Osteoblast (primary cell): ENCODE measurements around the gene GRID1. TPM values are rescaled to one million over a fixed set of nuclear protein-coding genes. Genes with fewer than 3 reads are reported as not detected.

ENCODE experiments used
- DNase-seq: peaks from one replicate; pipeline ENCODE4 v3.0.0; 2011; ENCODE audit warnings: low spot score, mixed read lengths; ENCODE audit not compliant: insufficient read length; ENCODE audit errors: missing footprints
- H2AFZ ChIP-seq: 2 replicates; pipeline ENCODE4 v1.6.0; 2011; ENCODE audit warnings: mild to moderate bottlenecking, low read length
- H3K27ac ChIP-seq: 2 replicates; pipeline ENCODE4 v1.5.1; 2011; ENCODE audit warnings: mild to moderate bottlenecking, low read depth, low read length, moderate library complexity
- H3K27me3 ChIP-seq: 2 replicates; pipeline ENCODE4 v1.6.0; 2012; ENCODE audit warnings: mild to moderate bottlenecking, control low read depth, inconsistent platforms, low read length, moderate library complexity; ENCODE audit not compliant: insufficient read depth
- H3K36me3 ChIP-seq: 2 replicates; pipeline ENCODE4 v1.5.1; 2011; ENCODE audit warnings: mild to moderate bottlenecking, low read length, control low read depth, moderate library complexity; ENCODE audit not compliant: insufficient read depth
- H3K4me1 ChIP-seq: 2 replicates; pipeline ENCODE4 v1.5.1; 2011; ENCODE audit warnings: mild to moderate bottlenecking, low read length, control low read depth, moderate library complexity; ENCODE audit not compliant: insufficient read depth
- H3K4me2 ChIP-seq: 2 replicates; pipeline ENCODE4 v1.6.0; 2011; ENCODE audit warnings: mild to moderate bottlenecking, low read length; ENCODE audit not compliant: insufficient read depth
- H3K4me3 ChIP-seq: fragments of 200-600 bp; sonication (generic); 3 replicates; pipeline ENCODE4 v1.5.1; 2012; ENCODE audit warnings: mild to moderate bottlenecking, low read length, inconsistent platforms; ENCODE audit not compliant: insufficient read depth
- H3K79me2 ChIP-seq: 2 replicates; pipeline ENCODE4 v1.6.0; 2012; ENCODE audit warnings: mild to moderate bottlenecking, low read length, control low read depth, inconsistent platforms; ENCODE audit not compliant: insufficient read depth
- H3K9me3 ChIP-seq: 2 replicates; pipeline ENCODE4 v1.5.1; 2011; ENCODE audit warnings: low read depth, low read length, control low read depth
- H4K20me1 ChIP-seq: 2 replicates; pipeline ENCODE4 v1.6.0; 2012; ENCODE audit warnings: mild to moderate bottlenecking, low read length, control low read depth; ENCODE audit not compliant: insufficient read depth
- total RNA-seq: library from RNA; depleted of rRNA; stranded (reverse); fragments of >200 nt; gene quantifications from 2 replicates; pipeline ENCODE4 v1.2.3, GENCODE V29; 2012
- TF ChIP-seq, protein P1 (sequence below): IDR thresholded peaks from 2 replicates; pipeline ENCODE4 v1.5.1; 2011; ENCODE audit warnings: mild to moderate bottlenecking, low read depth, low read length, moderate library complexity; ENCODE audit errors: extremely low read depth

GRID1 gene
- total RNA-seq, 1 donor, result not detected

DNA sequence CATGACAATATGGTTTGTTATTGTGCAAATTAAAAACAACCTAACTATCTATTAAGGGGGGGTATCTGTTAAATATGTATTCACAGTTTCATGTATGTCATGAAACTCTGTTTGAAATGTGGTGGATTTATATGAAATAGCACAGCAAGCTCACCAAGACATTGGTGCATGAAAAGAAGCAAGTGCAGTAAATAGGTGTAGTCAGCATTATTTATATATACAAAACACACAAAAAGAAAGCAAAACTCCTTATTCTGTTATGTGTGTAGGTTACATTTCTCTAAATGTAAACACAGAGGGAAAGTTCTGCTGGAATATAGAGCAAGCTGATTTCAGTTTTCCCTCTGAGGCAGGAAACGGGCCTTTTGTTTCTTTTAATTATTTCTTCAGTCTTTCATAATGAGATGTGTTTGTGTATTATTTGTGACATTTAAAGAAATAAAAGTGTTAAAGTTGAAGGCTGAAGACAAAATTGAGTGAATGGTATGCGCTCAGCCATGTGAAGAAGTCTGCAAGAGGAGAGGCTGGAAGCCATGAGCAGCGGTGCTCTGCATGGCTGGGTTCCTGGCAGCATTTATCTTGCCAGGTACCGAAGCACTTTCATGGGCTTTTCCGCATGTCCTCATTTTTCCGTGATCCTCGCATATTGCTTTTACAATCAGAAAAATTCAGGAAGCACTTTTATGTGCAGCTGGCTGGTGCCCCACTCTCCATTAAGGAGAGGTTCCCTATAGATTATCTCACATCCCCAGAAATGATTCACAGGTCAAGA is 38.5 kb downstream of the GRID1 start:
- Histone ChIP-seq H3K79me2 (no peaks in the 10 kb centered on the region), H4K20me1 (no peaks in the 10 kb centered on the region), H3K9me3 (no peaks in the 10 kb centered on the region), H3K27ac (no peak overlapping the region), H3K4me2 (no peak overlapping the region), H3K4me1 (no peaks in the 10 kb centered on the region), H3K27me3 (no peaks in the 10 kb centered on the region), H3K4me3 (no peak overlapping the region), H2AFZ (no peak overlapping the region), H3K36me3 (no peaks in the 10 kb centered on the region)
- DNase-seq, result no peak
- TF ChIP-seq, protein P1, sequence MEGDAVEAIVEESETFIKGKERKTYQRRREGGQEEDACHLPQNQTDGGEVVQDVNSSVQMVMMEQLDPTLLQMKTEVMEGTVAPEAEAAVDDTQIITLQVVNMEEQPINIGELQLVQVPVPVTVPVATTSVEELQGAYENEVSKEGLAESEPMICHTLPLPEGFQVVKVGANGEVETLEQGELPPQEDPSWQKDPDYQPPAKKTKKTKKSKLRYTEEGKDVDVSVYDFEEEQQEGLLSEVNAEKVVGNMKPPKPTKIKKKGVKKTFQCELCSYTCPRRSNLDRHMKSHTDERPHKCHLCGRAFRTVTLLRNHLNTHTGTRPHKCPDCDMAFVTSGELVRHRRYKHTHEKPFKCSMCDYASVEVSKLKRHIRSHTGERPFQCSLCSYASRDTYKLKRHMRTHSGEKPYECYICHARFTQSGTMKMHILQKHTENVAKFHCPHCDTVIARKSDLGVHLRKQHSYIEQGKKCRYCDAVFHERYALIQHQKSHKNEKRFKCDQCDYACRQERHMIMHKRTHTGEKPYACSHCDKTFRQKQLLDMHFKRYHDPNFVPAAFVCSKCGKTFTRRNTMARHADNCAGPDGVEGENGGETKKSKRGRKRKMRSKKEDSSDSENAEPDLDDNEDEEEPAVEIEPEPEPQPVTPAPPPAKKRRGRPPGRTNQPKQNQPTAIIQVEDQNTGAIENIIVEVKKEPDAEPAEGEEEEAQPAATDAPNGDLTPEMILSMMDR, result no peak

DNA sequence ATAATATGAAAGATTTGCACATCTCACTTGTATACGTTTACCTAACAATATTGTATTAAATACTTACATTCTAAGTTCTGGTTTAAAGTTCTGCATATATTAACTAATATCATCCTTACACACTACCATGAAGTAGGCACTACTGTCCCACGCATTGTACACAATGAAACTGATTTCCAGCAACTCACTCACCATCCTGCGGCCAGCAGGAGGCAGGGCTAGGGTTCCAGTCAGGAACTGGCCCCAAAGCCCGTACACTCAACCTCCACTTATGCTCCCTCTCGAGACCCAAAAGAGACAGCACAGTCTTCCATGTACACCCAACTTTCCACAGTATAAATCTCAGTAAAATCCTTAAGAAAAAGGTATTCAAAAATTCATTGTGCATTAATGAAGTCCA is 41.4 kb downstream of the GRID1 start:
- no peak for DNase-seq
- Histone ChIP-seq H3K27me3 (no peaks in the 10 kb centered on the region), H3K4me2 (no peak overlapping the region), H4K20me1 (no peaks in the 10 kb centered on the region), H3K79me2 (no peaks in the 10 kb centered on the region), H3K4me1 (no peaks in the 10 kb centered on the region), H2AFZ (no peak overlapping the region), H3K27ac (no peak overlapping the region), H3K36me3 (no peaks in the 10 kb centered on the region), H3K4me3 (no peak overlapping the region), H3K9me3 (no peaks in the 10 kb centered on the region)
- TF ChIP-seq, protein P1, result no peak

DNA sequence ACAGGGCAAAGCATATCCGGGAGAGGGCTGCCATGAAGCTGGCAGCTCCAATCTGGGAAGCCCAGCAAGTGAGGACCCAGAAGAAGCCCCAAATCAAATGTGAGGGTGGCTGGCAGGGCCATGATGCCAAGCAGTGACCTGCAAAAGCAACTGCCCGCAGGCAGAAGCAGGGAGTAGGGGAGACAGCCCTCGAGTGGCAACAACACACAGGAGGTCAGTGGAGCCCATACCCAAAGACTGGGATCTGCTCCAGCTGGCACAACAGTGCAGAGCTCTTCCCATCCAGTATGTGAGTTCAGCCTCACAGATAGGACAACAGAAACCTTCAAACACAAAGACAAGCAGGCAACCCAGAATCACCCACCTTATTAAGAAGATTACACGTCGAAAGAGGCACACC is 45.0 kb downstream of the GRID1 start:
- Histone ChIP-seq H3K36me3 (no peaks in the 10 kb centered on the region), H4K20me1 (no peaks in the 10 kb centered on the region)
- TF ChIP-seq, protein P1, result no peak

DNA sequence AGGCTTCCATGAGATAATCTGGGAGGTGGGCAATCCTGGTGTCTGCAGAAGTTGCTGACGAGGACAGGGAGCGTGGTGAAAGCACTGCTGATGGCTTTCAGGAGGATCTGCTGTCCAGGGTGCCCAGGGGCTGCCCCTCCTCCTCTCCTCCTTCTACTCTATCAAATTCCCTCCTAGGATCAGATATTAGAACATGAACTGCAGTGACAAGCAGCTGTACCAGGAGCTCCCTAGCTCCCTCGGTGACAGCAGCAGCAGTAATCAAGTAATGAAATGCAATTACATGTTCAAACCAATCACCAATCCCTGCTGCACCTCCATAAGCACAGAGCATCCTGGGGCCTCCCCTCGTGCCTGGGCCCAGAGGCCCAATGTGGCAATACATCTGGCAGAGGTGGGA is 46.9 kb downstream of the GRID1 start:
- Histone ChIP-seq H3K9me3 (no peaks in the 10 kb centered on the region), H3K4me3 (no peak overlapping the region), H3K27me3 (no peaks in the 10 kb centered on the region), H3K4me2 (no peak overlapping the region), H3K36me3 (no peaks in the 10 kb centered on the region), H3K27ac (no peak overlapping the region), H3K4me1 (no peaks in the 10 kb centered on the region), H3K79me2 (no peaks in the 10 kb centered on the region), H4K20me1 (no peaks in the 10 kb centered on the region), H2AFZ (no peak overlapping the region)
- no peak for DNase-seq
- TF ChIP-seq, protein P1, result no peak

More for the DNA sequence above, 45.0 kb downstream of the GRID1 start:
- no peak overlapping the region for H2AFZ ChIP-seq
- H3K4me1 ChIP-seq, result no peaks in the 10 kb centered on the region
- no peaks in the 10 kb centered on the region for H3K9me3 ChIP-seq
- no peaks in the 10 kb centered on the region for H3K79me2 ChIP-seq
- no peak overlapping the region for H3K4me3 ChIP-seq
- no peak overlapping the region for H3K27ac ChIP-seq
- H3K27me3 ChIP-seq, result no peaks in the 10 kb centered on the region
- no peak overlapping the region for H3K4me2 ChIP-seq
- no peak for DNase-seq
